ENCODE results near the gene INSM2. TPM values are rescaled to one million over a fixed set of nuclear protein-coding genes. Genes with fewer than 3 reads are reported as not detected.

The INSM2 gene
- total RNA-seq (2022; extraction: Qiagen RNA extraction), result 0.02 to 0.08 TPM (median 0.07 TPM) in 3 of 5 replicates, not detected in the others

DNA sequence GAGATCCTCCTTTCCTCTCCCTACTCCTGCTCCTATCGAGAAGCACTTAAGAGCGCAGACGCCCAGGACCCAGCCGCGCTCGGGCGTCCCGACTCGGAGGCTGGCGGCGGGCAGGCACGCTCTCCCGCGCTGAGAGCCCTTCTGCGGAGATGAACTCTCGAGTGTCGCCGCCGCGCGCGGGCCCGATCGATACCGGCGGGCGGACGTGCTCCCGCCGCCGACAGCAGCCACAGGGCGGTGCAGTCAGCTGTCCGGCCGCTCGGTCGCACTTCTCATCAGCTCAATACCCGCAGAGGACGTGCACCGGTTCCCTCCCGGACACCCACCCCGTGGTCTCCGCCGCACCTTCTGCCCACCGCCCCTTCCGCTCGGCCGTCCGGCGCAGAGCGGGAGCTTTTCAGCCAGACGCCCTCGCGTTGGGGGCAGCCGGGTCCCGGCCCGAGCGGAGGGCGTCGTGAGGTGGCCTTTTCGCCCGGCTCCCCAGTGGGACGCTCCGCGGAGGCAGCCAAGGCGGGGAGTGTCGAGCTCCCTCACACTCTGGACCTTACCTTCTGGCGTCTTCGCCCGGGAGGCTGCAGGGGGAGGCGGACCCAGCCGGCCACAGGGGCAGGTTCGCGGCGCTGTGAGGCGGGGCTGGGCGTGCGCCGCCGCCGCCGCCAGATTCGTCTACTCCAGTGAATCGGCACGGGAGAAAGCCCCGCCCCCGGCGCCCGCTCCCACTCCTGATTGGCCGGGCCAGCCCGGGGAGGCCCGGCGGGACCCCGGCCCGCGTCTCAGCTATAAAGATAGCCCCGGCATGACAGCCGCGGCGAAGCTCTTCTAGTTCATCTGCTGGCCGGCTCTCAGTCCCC is at the start of gene INSM2:
Gene INSM2 (plus strand): TSS at position 808 of the 851 bp plus-strand sequence. CDS start 89 bp downstream, outside the sequence.

Other genes starting within 250 kb of the INSM2 start
- 248 to 289 TPM (median 256 TPM) in 5 replicates for gene PSMA6, start 241.8 kb upstream of the INSM2 start, total RNA-seq (2022; extraction: Qiagen RNA extraction)
- 101 to 182 TPM (median 132 TPM) in 5 replicates for gene NFKBIA, start 129.4 kb upstream of the INSM2 start, total RNA-seq (2022; extraction: Qiagen RNA extraction)

Measured in A549 treated with CORT108297 at 1 μM for 4 hours (cell line).